Thoracic aorta (tissue), 2 donors: Measurements from ENCODE around the gene PHOSPHO2. TPM values are rescaled to one million over a fixed set of nuclear protein-coding genes. Genes with fewer than 3 reads are reported as not detected.

ENCODE experiments used
- ATAC-seq: fragments of 150-250 bp; one replicate; pipeline ENCODE4 v1.8.0; 2017; ENCODE audit warnings: low read depth; ENCODE audit not compliant: insufficient number of reproducible peaks, low FRiP score
- DNase-seq: peaks from one replicate; pipeline ENCODE4 v3.0.0-alpha.2; 2020; ENCODE audit warnings: low spot score
- H3K27ac ChIP-seq, 2 donors: fragments of 200-600 bp; sonication (generic); 1 replicate in 1 of 2; 2 replicates in 1 of 2; pipeline ENCODE4 v1.5.1; 2016; ENCODE audit warnings: mild to moderate bottlenecking in 2 of 2, moderate library complexity in 2 of 2
- H3K27me3 ChIP-seq: fragments of 200-600 bp; sonication (generic); replicated peaks from 2 replicates; pipeline ENCODE4 v1.6.0; 2016; ENCODE audit warnings: mild to moderate bottlenecking; ENCODE audit not compliant: insufficient read depth
- H3K36me3 ChIP-seq: fragments of 200-600 bp; sonication (generic); one replicate; pipeline ENCODE4 v1.5.1; 2016
- H3K4me1 ChIP-seq, 2 donors: fragments of 200-600 bp; sonication (generic); 1 replicate in 1 of 2; 2 replicates in 1 of 2; pipeline versions ENCODE4 v1.5.1 to v1.6.0; 2016; ENCODE audit warnings: low read depth in 2 of 2, mild to moderate bottlenecking in 1 of 2; ENCODE audit not compliant: control insufficient read depth in 1 of 2
- H3K4me3 ChIP-seq: fragments of 200-600 bp; sonication (generic); 2 replicates; pipeline ENCODE4 v1.5.1; 2016; ENCODE audit warnings: mild to moderate bottlenecking
- H3K9me3 ChIP-seq: fragments of 200-600 bp; sonication (generic); 2 replicates; pipeline ENCODE4 v1.5.1; 2016
- CTCF ChIP-seq: fragments of 200-600 bp; sonication (generic); IDR thresholded peaks from one replicate; pipeline ENCODE4 v1.5.1; 2019; ENCODE audit warnings: antibody characterized with exemption
- total RNA-seq, 2 donors: library from RNA; depleted of rRNA; stranded (reverse); fragments of >200 nt; gene quantifications; one replicate each; pipeline versions ENCODE4 v1.1.0 to v1.2.3, GENCODE V29; 2016

PHOSPHO2 gene
- total RNA-seq, 2 donors from 2014 or later: 0.92 to 3.2 TPM

- Histone ChIP-seq H3K27ac (no peak overlapping the region), H3K9me3 (no peaks in the 10 kb centered on the region), H3K4me1 (peaks cover 0 to 18% of the 10 kb centered on the region in 2 donors), H3K36me3 (no peaks in the 10 kb centered on the region), H3K27me3 (no peaks in the 10 kb centered on the region), H3K4me3 (no peak overlapping the region)
- ATAC-seq (no peak), DNase-seq (no peak)
- no peak for TF ChIP-seq CTCF
These were observed 41.4 kb downstream of the PHOSPHO2 start for GRCh38 chr2:169735623-169736022.

GRCh38 chr2:169736902-169737301, 42.6 kb downstream of the PHOSPHO2 start:
- TF ChIP-seq CTCF: no peak
- Histone ChIP-seq H3K4me3 (no peak overlapping the region), H3K4me1 (peaks cover 0 to 9% of the 10 kb centered on the region in 2 donors), H3K27ac (no peak overlapping the region), H3K9me3 (no peaks in the 10 kb centered on the region), H3K27me3 (no peaks in the 10 kb centered on the region), H3K36me3 (no peaks in the 10 kb centered on the region)
- DNase-seq (no peak), ATAC-seq (no peak)

- no peaks in the 10 kb centered on the region for H3K27me3 ChIP-seq
- no peaks in the 10 kb centered on the region for H3K36me3 ChIP-seq
- no peak for ATAC-seq
- H3K27ac ChIP-seq: no peak overlapping the region
- TF ChIP-seq CTCF: no peak
- no peak overlapping the region for H3K4me3 ChIP-seq
- no peaks in the 10 kb centered on the region for H3K9me3 ChIP-seq
- H3K4me1 ChIP-seq: peaks cover 0 to 9% of the 10 kb centered on the region in 2 donors
- DNase-seq: no peak
These were observed 44.4 kb downstream of the PHOSPHO2 start for GRCh38 chr2:169738566-169739229.

- Histone ChIP-seq H3K4me1 (peaks cover 0 to 9% of the 10 kb centered on the region in 2 donors), H3K27ac (no peak overlapping the region), H3K4me3 (no peak overlapping the region), H3K36me3 (no peaks in the 10 kb centered on the region), H3K9me3 (no peaks in the 10 kb centered on the region), H3K27me3 (no peaks in the 10 kb centered on the region)
- no peak for ATAC-seq
- no peak for DNase-seq
- TF ChIP-seq CTCF: no peak
These were observed 45.1 kb downstream of the PHOSPHO2 start for GRCh38 chr2:169739351-169739750.

- Histone ChIP-seq H3K27me3 (no peaks in the 10 kb centered on the region), H3K9me3 (no peaks in the 10 kb centered on the region), H3K4me1 (no peaks in the 10 kb centered on the region), H3K36me3 (no peaks in the 10 kb centered on the region), H3K4me3 (no peak overlapping the region), H3K27ac (no peak overlapping the region)
- ATAC-seq (no peak), DNase-seq (no peak)
- no peak for TF ChIP-seq CTCF
These were observed 49.3 kb downstream of the PHOSPHO2 start for GRCh38 chr2:169743549-169743948.
